ENCODE measurements around the gene MAP2K6.

MAP2K6 gene

DNA sequence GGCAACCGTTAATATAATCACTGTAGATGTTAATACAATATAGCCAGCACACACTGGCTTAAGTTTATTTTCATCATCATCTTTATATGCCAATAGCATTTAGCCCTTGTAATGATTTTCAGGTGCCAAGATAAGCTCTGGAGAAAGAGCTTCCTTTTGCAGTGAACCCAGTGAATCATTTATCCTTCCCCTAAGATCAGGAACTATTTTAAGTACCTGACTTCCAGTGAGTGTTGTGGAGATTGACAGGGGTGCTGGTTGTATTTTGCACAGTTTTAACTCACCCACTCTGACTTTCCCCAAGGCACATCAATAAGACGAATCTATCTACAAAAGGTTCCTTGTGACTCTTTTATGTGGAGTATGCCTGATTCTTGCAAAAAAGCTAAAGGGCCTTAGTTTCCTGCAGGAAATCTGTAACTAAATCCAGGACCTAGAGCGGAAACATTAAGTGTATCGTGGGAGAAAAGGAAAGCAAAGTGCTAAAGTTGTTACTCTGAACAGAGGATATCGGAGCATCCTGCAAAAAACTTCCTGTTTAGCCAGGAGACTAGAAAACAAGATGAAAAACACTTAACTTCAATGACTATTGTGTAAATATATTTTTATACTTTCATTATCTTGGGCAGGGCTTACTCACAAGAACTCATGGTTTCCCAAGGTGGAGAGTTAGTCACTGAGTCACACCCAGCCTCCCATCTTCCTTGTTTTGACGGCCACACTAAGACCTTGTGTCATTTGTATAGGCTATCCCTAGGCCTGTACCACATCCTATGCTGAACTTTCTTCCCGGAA lies 183.6 kb downstream of the MAP2K6 start:
- TF ChIP-seq NFRKB (IDR thresholded peaks at IDR 0.05) (no peak), FOXK2 (IDR thresholded peaks at IDR 0.05) (no peak), CTBP1 (IDR thresholded peaks at IDR 0.05; ENCODE audit: borderline replicate concordance) (no peak), HDGF (IDR thresholded peaks at IDR 0.05; ENCODE audit: borderline replicate concordance) (no peak), LEF1 (IDR thresholded peaks at IDR 0.05; ENCODE audit: borderline replicate concordance) (no peak), ZNF384 (IDR thresholded peaks at IDR 0.05) (no peak), BHLHE40 (IDR thresholded peaks at IDR 0.05; ENCODE audit: borderline replicate concordance) (no peak), ELF4 (IDR thresholded peaks at IDR 0.05) (no peak), ARNT (IDR thresholded peaks at IDR 0.05) (no peak), FOXM1 (IDR thresholded peaks at IDR 0.05; ENCODE audit: borderline replicate concordance) (no peak)
- no peak for DNase-seq (ENCODE audit: extremely low spot score)
- ChIA-PET POLR2A (interaction anchor here (1.1 kb wide), 1 partner anchor 9 kb away, joined by 3 read pairs; no protein-coding TSS in a partner anchor), CTCF (interaction anchor here (2.0 kb wide), 1 partner anchor 9 kb away, joined by 7 read pairs; no protein-coding TSS in a partner anchor)

DNA sequence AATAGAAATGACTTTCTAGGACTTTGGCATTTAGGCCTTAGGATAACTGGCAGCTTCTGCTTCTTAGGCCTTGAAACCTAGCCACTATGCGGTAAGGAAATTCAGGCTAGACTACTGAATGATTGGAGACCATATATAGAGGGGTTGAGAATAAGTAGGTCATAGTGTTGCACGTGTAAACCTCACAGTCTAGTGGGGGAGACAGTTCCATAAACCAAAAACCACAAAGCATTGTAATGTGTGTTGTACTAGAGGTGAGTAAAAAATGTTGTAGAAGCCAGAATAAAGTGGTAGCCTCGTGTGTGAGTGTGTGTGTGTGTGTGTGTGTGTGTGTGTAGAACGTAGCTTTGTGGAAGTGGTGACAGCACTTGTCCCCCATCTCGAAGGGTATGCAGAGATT lies 188.5 kb downstream of the MAP2K6 start:
- CTCF ChIA-PET = no interaction called here

More for the DNA sequence above, 188.5 kb downstream of the MAP2K6 start:
- POLR2A ChIA-PET = no interaction called here
- TF ChIP-seq ZNF384 (IDR thresholded peaks at IDR 0.05) = no peak
- TF ChIP-seq FOXM1 (IDR thresholded peaks at IDR 0.05; ENCODE audit: borderline replicate concordance) = no peak
- no peak for TF ChIP-seq NFRKB (IDR thresholded peaks at IDR 0.05)
- TF ChIP-seq TARDBP (IDR thresholded peaks at IDR 0.05) = no peak
- no peak for TF ChIP-seq ARNT (IDR thresholded peaks at IDR 0.05)
- TF ChIP-seq SP1 (IDR thresholded peaks at IDR 0.05) = no peak
- no peak for TF ChIP-seq HDGF (IDR thresholded peaks at IDR 0.05; ENCODE audit: borderline replicate concordance)
- no peak for TF ChIP-seq BHLHE40 (IDR thresholded peaks at IDR 0.05; ENCODE audit: borderline replicate concordance)
- TF ChIP-seq SUZ12 (IDR thresholded peaks at IDR 0.05) = no peak
- TF ChIP-seq ELF4 (IDR thresholded peaks at IDR 0.05) = no peak
- TF ChIP-seq LEF1 (IDR thresholded peaks at IDR 0.05; ENCODE audit: borderline replicate concordance) = no peak
- TF ChIP-seq, protein P1, sequence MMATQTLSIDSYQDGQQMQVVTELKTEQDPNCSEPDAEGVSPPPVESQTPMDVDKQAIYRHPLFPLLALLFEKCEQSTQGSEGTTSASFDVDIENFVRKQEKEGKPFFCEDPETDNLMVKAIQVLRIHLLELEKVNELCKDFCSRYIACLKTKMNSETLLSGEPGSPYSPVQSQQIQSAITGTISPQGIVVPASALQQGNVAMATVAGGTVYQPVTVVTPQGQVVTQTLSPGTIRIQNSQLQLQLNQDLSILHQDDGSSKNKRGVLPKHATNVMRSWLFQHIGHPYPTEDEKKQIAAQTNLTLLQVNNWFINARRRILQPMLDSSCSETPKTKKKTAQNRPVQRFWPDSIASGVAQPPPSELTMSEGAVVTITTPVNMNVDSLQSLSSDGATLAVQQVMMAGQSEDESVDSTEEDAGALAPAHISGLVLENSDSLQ (IDR thresholded peaks at IDR 0.05) = no peak
- TF ChIP-seq FOXA1 (IDR thresholded peaks at IDR 0.05) = no peak
- TF ChIP-seq CTBP1 (IDR thresholded peaks at IDR 0.05; ENCODE audit: borderline replicate concordance) = no peak
- no peak for TF ChIP-seq L3MBTL2 (conservative IDR thresholded peaks at IDR 0.05)
- no peak for TF ChIP-seq FOXK2 (IDR thresholded peaks at IDR 0.05)
- no peak for DNase-seq (ENCODE audit: extremely low spot score)
